GM18873 (cell line): ENCODE measurements around the gene DHX38.

Experiments used
- ATAC-seq: cut with Tn5 transposase; IDR thresholded peaks from one replicate; pipeline ENCODE4 v1.9.1; 2021; ENCODE audit warnings: mild to moderate bottlenecking, moderate library complexity, moderate number of reproducible peaks; ENCODE audit not compliant: unreplicated experiment, low FRiP score

Gene DHX38

GRCh38 chr16:72113616-72113945 is 19.9 kb downstream of the DHX38 start:
- ATAC-seq = no peak

GRCh38 chr16:72120026-72120425 is 26.4 kb downstream of the DHX38 start:
- no peak for ATAC-seq

- ATAC-seq = no peak
Measured at GRCh38 chr16:72122308-72122707, 28.7 kb downstream of the DHX38 start.

- no peak for ATAC-seq
Measured at GRCh38 chr16:72122916-72123315, 29.3 kb downstream of the DHX38 start.

GRCh38 chr16:72123426-72123825 is 29.8 kb downstream of the DHX38 start:
- no peak for ATAC-seq

GRCh38 chr16:72124148-72124547 is 30.5 kb downstream of the DHX38 start:
- ATAC-seq = no peak

- ATAC-seq = no peak
Measured at GRCh38 chr16:72124761-72125634, 31.4 kb downstream of the DHX38 start.

GRCh38 chr16:72125635-72126428 is 32.2 kb downstream of the DHX38 start:
- no peak for ATAC-seq

GRCh38 chr16:72126429-72126765 is 32.8 kb downstream of the DHX38 start:
- ATAC-seq = no peak

GRCh38 chr16:72128701-72129100 is 35.1 kb downstream of the DHX38 start:
- ATAC-seq = no peak

GRCh38 chr16:72129976-72130656 is 36.5 kb downstream of the DHX38 start:
- ATAC-seq = no peak

GRCh38 chr16:72131036-72131435 is 37.4 kb downstream of the DHX38 start:
- no peak for ATAC-seq

GRCh38 chr16:72132726-72133125 is 39.1 kb downstream of the DHX38 start:
- no peak for ATAC-seq

- no peak for ATAC-seq
Measured at GRCh38 chr16:72134507-72134906, 40.9 kb downstream of the DHX38 start.

- ATAC-seq = no peak
Measured at GRCh38 chr16:72137380-72138063, 43.9 kb downstream of the DHX38 start.

GRCh38 chr16:72138064-72138572 is 44.5 kb downstream of the DHX38 start:
- no peak for ATAC-seq

- no peak for ATAC-seq
Measured at GRCh38 chr16:72139908-72140307, 46.3 kb downstream of the DHX38 start.

- ATAC-seq = no peak
Measured at GRCh38 chr16:72142476-72142875, 48.8 kb downstream of the DHX38 start.

GRCh38 chr16:72149676-72150464 is 56.2 kb downstream of the DHX38 start:
- ATAC-seq = no peak

- ATAC-seq = no peak
Measured at GRCh38 chr16:72159386-72159785, 65.7 kb downstream of the DHX38 start.
